ENCODE data around the gene UBE2I.

- TF ChIP-seq ZNF830 (tag by site-specific recombination; IDR thresholded peaks at IDR 0.05; ENCODE audit: low read depth) (no peak), ZNF274 (IDR thresholded peaks at IDR 0.05; ENCODE audit: low read length) (no peak), ZNF274 (tag by site-specific recombination; IDR thresholded peaks at IDR 0.05; ENCODE audit: borderline replicate concordance) (no peak), ZFP3 (tag by site-specific recombination; IDR thresholded peaks at IDR 0.05; ENCODE audit: low read depth) (no peak), YY1 (tag by site-specific recombination; IDR thresholded peaks at IDR 0.05) (no peak), PRDM2 (tag by site-specific recombination; IDR thresholded peaks at IDR 0.05; ENCODE audit: borderline replicate concordance) (no peak), ZNF169 (tag by site-specific recombination; IDR thresholded peaks at IDR 0.05) (no peak), SALL2 (tag by site-specific recombination; IDR thresholded peaks at IDR 0.05; ENCODE audit: borderline replicate concordance) (no peak), TCF7L2 (IDR thresholded peaks at IDR 0.05; ENCODE audit: borderline replicate concordance, low read depth, low read length) (no peak), ZNF140 (tag by site-specific recombination; IDR thresholded peaks at IDR 0.05) (no peak)
- TF ChIP-seq, protein P1, sequence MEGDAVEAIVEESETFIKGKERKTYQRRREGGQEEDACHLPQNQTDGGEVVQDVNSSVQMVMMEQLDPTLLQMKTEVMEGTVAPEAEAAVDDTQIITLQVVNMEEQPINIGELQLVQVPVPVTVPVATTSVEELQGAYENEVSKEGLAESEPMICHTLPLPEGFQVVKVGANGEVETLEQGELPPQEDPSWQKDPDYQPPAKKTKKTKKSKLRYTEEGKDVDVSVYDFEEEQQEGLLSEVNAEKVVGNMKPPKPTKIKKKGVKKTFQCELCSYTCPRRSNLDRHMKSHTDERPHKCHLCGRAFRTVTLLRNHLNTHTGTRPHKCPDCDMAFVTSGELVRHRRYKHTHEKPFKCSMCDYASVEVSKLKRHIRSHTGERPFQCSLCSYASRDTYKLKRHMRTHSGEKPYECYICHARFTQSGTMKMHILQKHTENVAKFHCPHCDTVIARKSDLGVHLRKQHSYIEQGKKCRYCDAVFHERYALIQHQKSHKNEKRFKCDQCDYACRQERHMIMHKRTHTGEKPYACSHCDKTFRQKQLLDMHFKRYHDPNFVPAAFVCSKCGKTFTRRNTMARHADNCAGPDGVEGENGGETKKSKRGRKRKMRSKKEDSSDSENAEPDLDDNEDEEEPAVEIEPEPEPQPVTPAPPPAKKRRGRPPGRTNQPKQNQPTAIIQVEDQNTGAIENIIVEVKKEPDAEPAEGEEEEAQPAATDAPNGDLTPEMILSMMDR (tag by site-specific recombination; IDR thresholded peaks at IDR 0.05), result no peak
These were observed 39.9 kb downstream of the UBE2I start for GRCh38 chr16:1349351-1349750.

Measured in HEK293 (cell line).